Fibroblast of skin of left biceps (primary cell): ENCODE results near the gene MCRIP2.

Experiments
- DNase-seq, 2 experiments: peaks; one replicate each; pipeline ENCODE4 v3.0.0-alpha.2; 2013; ENCODE audit warnings: low read depth in 2 of 2

MCRIP2 gene

GRCh38 chr16:616733-617586, 24.7 kb upstream of the MCRIP2 start:
- no peak for DNase-seq

GRCh38 chr16:617855-618254, 23.8 kb upstream of the MCRIP2 start:
- DNase-seq: no peak

- DNase-seq: no peak
Measured at GRCh38 chr16:619476-620100, 22.0 kb upstream of the MCRIP2 start.

- no peak for DNase-seq
Measured at GRCh38 chr16:620700-621525, 20.7 kb upstream of the MCRIP2 start.

GRCh38 chr16:621526-622105, 20.0 kb upstream of the MCRIP2 start:
- DNase-seq: no peak

GRCh38 chr16:622920-623280, 18.7 kb upstream of the MCRIP2 start:
- no peak for DNase-seq

GRCh38 chr16:624526-625070, 17.0 kb upstream of the MCRIP2 start:
- DNase-seq: no peak

GRCh38 chr16:625117-625976, 16.3 kb upstream of the MCRIP2 start:
- DNase-seq: no peak

GRCh38 chr16:625977-626765, 15.5 kb upstream of the MCRIP2 start:
- DNase-seq: no peak

- DNase-seq: peak; percentile 64 to 69
Measured at GRCh38 chr16:626787-627453, 14.7 kb upstream of the MCRIP2 start.

- no peak for DNase-seq
Measured at GRCh38 chr16:627454-628239, 14.0 kb upstream of the MCRIP2 start.

GRCh38 chr16:628321-629061, 13.1 kb upstream of the MCRIP2 start:
- no peak for DNase-seq

- DNase-seq: no peak
Measured at GRCh38 chr16:629185-629832, 12.3 kb upstream of the MCRIP2 start.

GRCh38 chr16:629833-630248, 11.8 kb upstream of the MCRIP2 start:
- no peak for DNase-seq

- DNase-seq: no peak
Measured at GRCh38 chr16:630249-630814, 11.3 kb upstream of the MCRIP2 start.

- DNase-seq: no peak
Measured at GRCh38 chr16:630815-631405, 10.7 kb upstream of the MCRIP2 start, which contains the start of gene WFIKKN1. Gene WFIKKN1 (plus strand): TSS chr16:630985. CDS start chr16:631254, 269 bp downstream.
